ENCODE data around the gene ITPR2.
"Not testable (repeated sequence)": the region's sequence is repeated elsewhere in the genome, so short reads cannot be mapped to it uniquely, and the experiment has no call there.

ITPR2 gene

DNA sequence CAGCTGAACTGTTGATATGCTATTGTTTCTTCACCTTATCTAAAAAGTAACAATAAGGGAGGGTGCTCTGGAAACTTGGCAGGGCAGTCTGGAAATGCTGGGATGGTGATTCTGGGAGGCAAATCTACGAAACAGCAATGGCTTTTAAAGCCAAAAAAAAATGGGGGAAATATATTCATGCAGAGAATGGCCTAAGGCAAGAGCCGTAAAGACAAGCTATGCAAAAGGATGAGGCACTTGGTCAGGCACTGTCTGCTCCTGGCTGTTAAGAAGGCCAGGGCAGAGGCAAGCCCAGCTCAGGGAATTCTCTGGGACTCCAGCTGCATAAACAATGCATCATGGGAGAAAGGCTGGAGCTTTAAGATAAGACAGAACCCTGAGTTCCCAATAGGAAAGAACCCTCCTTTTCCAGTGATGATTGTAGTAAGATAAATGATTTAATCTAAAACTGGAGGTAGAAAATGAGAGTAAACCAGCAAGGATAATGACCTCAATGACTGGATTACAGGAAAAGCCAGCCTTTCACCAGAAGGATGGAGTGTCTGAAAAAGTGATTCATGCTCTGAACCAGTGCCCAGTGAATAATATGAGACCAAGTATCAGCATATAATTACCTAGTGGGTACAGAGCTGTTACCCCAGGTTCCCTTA, 46.0 kb downstream of the ITPR2 start:
- no peak for DNase-seq (ENCODE audit: low spot score)

DNA sequence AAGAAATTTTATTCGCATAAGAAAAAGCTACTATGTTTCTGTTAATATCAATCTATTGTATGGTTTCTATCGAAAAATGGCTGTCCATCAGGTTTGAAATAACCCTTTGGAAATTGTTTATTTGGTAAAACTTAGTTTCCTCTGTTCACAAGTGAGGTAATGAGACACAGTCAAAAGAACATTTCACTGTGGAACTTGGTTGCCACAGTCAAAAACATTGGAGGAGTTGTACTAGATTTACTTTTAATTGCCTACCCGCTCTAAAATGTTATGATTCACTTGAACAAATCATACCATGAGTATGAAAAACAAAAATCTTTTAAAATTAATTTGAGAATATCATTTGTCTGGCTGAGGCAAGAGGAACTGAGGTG, 46.5 kb downstream of the ITPR2 start:
- no peak for DNase-seq (ENCODE audit: low spot score)

DNA sequence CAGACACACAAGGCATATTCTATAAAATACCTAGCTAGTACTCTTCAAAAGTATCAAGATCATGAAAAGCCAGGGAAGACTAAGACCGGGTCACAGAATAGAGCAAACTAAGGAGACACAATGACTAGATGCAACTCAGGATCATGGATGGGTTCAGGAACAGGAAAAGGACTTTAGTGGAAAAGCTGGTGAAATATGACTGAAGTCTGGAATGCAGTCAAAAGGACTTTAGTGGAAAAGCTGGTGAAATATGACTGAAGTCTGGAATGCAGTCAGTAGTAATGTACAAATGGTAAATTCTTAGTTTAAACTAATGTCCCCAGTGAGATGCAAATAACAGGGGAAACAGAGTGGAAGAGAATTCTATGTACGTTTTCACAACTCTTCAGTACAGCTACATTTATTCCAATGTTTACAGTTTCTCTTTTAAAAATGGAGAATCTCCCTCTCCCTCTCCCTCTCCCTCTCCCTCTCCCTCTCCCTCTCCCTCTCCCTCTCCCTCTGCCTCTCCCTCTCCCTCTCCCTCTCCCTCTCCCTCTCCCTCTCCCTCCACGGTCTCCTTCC, 49.1 kb downstream of the ITPR2 start:
- DNase-seq (ENCODE audit: low spot score) = not testable (repeated sequence)

DNA sequence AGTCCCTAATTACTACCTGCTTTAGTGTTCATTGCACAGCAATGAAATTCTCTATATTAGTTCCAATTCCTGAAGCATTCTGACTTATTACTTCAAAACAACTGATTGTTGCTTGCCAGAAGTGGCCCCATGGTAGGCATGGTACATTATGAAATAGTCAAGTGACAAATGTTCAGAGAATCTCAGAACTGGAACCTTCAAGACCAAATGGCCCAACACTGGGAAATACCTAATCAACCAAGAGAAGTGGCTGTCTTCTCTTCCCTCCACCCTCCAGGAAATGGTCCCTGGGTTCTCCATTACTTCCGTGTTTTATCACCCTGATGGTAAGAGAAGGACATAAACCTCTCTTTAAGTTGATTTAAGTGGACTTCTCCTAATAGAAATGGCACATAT, 49.9 kb downstream of the ITPR2 start:
- DNase-seq (ENCODE audit: low spot score) = no peak

DNA sequence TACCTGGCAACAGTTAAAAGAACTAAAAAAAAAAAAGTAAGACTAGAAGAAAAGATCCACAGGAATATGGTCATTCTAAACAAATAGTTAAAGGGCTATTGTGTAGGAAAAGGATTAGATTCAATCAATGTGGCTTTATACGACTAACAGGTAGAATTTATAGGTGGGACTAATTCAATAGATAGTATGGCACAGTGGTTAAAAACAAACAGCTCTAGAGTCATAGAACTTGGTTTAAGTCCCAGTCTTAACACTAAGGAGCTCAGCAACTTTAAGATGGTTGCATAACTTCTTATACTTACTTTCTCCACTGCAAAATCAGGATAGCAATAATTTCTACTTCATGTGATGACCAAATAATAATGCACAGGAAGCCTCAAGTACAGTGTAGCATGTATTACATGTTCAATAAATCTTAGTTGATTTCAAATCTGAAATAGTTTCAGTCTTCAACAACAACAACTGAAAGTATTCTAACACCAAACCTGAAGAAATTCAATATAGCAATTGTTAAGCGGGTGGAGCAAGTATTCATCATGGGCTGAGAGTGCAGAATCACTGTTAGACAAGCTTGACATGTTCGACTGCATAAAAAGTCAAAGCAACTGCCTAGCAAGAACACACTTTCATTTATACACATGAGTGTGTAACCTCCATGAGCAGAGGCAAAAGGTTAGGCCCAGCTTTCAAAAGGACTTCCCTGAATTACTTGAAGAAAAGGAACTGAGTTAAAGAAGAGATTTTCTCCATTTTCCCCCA, 50.4 kb downstream of the ITPR2 start:
- no peak for DNase-seq (ENCODE audit: low spot score)

DNA sequence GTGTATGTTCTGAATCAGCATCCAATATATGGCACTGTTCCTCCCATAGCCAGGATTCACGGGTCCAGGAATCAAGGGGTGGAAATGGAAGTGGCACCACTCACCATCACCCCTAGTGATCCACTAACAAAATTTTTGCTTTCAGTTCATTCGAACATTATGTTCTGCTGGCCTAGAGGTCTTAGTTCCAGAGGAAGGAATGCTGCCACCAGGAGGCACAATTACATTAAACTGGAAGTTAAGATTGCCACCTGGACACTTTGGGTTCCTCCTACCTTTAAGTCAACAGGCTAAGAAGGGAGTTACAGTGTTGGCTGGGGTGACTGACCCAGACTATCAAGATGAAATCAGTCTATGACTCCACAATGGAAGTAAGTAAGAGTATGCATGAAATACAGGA, 52.3 kb downstream of the ITPR2 start:
- DNase-seq (ENCODE audit: low spot score) = not testable (repeated sequence)

DNA sequence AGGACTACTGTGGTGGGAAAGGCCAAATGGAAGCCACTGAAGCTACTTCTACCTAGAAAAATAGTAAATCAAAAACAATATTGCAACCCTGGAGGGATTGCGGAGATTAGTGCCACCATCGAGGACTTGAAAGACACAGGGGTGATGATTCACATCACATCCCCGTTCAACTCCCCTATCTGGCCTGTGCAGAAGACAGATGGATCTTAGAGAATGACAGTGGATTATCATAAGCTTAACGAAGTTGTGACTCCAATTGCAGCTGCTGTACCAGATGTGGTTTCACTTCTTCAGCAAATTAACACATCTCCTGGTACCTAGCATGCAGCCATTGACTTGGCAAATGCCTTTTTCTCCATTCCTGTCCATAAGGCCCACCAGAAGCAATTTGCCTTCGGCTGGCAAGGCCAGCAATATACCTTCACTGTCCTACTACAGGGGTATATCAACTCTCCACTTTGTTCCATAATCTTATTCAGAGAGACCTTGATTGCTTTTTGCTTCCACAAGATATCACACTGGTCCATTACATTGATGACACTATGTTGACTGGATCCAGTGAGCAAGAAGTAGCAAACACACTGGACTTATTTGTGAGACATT, 54.7 kb downstream of the ITPR2 start:
- DNase-seq (ENCODE audit: low spot score) = not testable (repeated sequence)

DNA sequence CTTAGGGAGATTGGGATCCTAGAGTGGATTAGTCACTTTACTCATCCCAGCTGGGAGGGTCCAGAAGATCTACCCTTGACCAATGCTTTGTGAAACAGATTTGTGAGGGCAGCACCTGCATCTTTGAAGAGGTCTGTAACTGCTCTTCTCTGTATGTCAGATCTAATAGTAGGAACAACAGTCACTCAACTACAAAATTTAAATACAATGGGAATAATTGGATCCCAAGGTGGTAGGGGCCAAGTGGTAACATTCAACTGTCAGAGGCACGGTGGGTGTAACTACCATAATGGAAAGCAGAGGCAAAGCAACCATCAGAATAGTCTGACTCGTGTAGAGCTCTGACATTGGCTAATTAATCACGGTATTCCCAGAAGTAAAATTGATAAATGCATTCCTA, 55.8 kb downstream of the ITPR2 start:
- no peak for DNase-seq (ENCODE audit: low spot score)

DNA sequence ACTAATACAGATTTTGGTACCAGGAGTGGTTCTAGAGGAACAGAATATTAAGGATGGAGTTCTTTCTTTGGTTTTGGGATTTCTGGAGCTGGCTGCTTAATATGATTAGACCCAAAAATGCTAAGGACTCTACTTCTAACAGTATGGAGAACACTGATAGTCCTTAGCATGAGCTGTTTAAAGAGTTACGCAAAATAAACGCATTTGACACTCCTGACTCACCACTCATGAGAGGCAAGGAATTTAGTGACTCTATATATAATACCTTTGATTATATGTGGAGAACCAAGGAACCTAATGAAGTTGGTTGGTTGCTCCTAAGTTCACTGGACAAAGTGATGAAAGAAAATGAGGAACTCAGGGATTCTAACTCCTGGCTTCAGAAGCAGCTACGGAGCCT, 57.0 kb downstream of the ITPR2 start:
- DNase-seq (ENCODE audit: low spot score) = not testable (repeated sequence)

DNA sequence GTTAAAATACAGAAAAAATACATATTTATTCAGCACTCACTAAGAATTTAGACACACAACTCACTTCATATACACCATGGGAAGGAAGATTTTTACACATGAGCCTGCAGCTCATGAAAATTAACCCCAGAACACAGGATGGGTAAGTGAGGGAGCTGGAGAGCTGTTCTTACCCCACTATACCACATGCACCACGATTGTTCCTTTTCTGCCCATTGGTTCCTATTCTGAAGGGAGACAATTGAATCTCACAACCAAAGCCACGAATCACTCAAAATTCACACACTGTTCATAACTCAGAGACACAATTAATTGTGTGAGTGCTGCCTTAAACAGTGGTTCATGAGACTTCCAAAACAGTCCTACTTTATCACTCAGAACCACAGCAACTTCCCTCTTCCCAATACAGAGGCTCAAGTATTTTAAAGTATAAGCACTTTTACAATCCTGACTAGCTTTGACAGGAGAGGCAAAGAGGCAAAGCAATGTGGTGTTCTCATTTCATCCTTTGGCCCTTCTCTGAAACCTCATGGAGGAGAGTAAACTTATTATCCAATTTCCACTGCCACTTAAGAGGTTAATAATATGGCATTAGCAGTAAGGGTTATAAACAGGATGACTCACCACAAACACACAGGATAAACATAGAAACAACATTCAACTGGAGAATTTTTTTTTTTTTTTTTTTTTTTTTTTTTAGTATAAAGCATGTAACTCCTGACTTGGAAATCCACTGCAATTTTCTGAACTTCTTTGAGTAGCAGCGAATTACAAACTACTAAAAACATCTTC, 59.5 kb downstream of the ITPR2 start:
- no peak for DNase-seq (ENCODE audit: low spot score)

DNA sequence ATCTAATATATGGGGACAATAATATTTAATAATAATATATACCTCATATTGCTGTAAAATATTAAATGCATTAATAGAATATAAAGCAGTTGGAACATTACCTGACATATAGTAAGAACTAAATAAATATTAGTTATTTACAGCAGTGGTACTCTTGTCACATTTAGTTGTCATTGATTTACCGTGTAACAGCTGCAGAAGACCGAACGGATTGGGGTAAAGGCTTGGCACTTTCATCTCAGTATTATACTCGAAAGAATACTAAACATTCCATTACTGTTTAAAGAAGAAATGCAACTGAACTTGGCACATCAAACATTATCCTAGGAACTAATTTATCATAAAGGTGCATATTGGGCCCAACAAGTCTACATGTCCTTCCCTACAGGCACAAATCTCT, 61.1 kb downstream of the ITPR2 start:
- DNase-seq (ENCODE audit: low spot score) = no peak

DNA sequence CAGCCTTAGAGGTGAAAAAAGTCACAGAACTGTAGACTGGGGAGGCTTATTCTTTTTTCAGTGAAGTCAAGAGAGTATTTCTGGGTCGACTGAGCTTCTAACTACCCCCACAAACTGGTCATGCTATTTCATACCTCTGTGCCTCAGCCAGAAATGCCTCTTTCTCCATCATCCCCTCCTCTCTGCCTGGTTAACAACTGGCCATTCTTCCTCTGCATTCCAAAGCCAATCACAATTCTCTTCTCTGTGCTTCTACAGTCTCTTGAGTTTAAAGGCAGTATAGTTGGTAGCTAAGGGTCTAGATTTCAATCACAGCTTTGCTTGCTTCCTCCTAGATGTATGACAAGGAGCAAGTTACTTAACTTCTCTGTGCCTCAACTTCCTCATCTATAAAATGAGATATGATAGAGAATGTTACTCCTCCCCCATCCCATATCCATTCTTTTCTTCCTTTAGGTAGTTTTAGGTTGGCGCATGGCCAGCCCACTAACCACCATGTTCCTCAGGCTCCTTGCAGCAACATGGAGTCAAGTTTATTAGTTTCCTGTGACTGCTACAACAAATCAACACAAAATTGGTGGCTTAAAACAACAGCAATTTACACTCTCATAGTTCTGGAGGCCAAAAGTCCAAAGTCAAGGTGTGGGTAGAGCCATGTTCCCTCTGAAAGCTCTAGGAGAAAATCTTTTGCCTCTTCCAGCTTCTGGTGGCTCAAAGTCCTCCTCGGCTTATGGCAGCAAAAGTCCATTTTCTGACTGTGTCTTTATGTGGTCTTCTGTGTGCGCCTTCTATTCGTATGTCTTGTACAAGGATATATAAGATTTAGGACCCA, 62.5 kb downstream of the ITPR2 start:
- no peak for DNase-seq (ENCODE audit: low spot score)

DNA sequence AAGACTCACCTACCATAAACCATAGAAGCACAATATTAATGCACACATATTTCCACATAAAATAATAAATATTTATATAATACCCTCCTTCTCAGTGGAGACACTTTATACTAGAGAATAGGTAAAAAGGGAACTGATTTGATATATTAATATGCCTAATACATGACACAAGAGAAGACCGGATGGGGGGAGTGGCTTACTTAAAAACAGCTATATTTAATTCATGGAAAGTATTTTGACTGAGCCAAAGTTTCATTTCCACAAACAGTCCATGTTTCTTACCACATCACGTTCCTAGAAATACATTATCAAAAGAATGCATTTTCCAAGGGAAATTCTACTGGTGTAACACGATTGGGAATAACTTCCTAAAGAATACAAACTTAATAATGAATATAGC, 63.4 kb downstream of the ITPR2 start:
- no peak for DNase-seq (ENCODE audit: low spot score)

DNA sequence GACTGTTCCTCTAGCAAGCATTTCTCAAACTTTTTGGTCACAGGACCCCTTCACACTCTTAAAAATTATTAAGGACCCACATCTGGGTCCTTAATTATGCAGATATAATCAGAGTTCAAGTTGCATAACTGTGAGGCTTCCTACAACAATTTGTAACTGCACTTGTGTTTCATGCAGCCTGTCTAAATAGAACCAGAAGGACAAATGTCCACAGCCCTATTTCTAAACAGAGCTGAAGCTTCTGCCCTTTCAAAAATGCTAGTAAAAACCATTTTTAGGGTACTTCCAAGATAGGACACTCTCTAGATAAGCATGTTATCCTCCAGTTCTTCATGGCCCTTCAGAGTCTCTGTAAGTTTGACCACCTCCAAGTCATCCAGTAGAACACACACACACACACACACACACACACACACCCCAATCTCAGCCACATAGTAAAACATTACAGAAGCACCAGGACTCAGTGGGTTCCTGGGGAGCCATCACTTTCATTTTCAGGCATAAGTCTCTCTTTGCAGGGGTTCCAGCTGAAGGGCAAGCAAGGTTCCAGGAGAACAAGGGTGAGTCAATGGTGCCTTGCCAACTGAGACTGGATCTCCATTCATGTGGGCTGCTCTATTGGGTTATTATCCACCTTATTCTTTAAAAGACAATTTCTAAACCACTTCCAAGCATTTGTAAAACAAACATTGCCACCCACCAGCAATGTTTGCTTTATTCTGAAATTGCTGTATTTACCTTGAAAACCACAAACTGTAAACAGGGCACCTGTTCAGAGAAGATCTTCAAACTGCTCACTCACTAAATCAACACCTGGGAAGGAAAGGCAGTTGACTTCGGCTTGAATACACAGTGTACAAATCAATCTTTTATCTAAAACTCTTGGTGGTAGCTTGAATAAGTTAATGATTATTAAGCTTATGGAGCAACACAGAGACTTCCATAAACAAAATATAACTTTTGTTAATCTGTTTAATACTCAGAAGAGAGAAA, 64.1 kb downstream of the ITPR2 start:
- no peak for DNase-seq (ENCODE audit: low spot score)

DNA sequence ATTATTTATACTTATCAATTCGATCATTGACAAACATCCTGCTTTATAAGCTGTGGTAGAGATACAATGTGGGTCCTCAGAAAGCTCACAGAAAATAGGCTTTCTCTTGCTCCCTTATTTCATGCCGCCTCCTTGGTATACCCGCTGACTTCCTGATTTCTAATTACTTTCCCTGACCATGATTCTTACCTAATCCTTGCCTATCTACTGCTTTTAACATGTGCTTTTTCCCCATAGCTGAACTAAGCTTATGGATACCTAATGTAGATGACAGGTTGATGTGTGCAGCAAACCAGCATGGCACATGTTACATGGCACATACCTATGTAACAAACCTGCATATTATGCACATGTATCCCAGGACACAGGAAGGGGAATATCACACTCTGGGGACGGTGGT, 65.1 kb downstream of the ITPR2 start:
- no peak for DNase-seq (ENCODE audit: low spot score)

DNA sequence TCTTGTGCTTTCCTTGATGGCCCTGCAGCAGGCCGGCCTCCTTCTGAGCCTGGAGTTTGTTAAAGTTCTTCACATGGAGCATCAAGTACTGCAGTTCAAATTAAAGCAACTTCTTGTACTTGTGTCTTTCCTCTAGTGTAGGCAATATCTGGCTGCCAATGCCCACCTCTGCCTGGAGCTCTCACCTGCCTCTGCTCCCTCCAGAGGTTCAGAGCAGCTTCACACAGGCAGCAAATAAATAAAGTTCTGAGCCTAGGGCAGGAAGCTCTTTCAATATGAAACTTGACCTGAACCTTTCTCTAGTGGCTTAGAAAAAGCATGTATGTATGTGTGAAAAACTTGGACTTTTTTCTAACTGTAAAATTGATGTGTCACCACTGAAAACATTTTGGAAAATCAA, 65.9 kb downstream of the ITPR2 start:
- DNase-seq (ENCODE audit: low spot score) = no peak

DNA sequence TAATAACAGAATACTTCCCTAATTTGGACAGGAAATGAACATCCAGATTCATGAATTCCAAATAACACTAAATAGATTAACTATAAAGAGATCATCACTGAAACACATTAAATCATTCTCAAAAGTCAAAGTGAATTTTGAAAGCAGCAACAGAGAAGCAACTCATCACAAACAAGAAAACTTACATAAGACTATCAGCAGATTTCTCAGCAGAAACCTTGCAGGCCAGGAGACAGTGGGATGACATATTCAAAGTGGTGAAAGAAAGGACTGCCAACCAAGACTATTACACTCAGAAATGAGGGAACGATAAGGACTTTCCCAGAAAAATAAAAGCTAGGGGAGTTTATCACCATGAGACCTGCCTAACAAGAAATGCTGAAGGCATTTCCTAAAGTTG, 70.8 kb downstream of the ITPR2 start:
- DNase-seq (ENCODE audit: low spot score) = no peak

DNA sequence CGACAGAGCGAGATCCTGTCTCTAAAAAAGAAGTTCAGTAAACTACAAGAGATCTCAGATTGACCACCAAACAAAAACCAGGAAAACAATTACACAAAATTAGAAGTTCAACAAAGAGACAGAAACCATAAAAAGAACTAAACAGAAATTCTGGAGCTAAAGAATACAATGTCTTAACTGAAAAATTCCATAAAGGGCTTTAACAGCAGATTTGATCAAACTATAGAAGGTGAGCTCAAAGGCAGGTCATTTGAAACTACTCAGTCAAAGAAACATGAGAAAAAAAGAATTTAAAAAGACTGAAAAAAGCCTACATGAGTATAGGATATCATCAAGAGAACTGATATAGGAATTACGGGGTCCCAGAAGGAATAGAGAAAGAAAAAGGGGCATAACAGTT, 71.2 kb downstream of the ITPR2 start:
- no peak for DNase-seq (ENCODE audit: low spot score)

DNA sequence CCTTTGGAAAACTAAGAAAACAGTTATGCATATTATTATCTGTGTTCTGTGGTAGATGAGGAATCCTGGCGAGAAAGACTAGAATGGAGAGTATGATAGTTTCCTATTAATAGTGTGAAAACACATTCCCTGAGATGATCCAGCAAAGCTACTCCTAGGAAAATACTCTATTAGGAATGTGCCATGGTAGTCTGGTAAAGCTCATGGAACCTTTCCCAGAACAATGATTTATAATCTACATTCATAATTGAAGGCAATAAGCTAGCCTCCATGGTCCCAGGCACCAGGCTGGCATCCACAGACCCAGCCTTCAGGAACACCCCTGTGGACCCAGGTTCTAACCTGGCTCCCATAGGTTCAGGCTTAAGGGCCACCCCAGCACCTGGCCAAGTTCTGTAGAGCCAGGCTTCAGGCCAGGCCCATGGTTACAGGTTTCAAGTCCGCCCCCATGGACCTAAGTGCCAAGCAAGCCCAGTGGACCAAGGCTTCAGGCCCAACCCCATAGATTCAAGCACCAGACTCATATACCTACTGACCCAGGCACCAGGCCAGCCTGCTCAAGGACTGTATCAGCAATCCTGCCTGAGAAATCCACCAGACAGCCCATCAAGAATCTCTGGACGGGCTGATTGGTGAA, 72.2 kb downstream of the ITPR2 start:
- no peak for DNase-seq (ENCODE audit: low spot score)

DNA sequence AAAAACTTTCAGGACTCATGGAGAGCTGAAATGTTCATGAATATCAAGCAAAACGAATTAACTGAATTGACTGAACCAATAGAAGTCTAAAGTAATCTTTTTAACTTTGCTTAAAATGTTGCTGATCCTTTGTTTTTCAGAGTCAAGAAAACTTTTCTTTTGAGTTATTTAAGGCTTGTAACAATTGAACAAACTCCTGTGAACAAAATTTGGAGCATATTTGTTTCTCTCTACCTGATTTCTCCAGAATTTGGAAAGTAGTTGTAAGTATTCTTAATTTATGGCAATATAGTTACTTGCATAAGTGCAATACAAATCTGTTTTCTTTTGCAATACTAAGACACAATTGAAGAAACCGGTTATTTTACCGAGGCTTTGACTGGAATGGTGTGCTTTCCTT, 77.6 kb downstream of the ITPR2 start:
- DNase-seq (ENCODE audit: low spot score) = not testable (repeated sequence)

All from ecto neural progenitor cell (in vitro differentiated cells).